Activated CD4-positive, alpha-beta T cell treated with anti-CD3 and anti-CD28 coated beads, Interleukin-10, Interleukin-2, amounts not matched to agents 100 ng/mL and 50 ng/mL, durations not matched to agents 16 hours and 8 hours (primary cell): Measurements from ENCODE around the gene WDR59.
"Not testable (repeated sequence)": the region's sequence is repeated elsewhere in the genome, so short reads cannot be mapped to it uniquely, and the experiment has no call there.

Source experiments
- DNase-seq: peaks from one replicate; pipeline ENCODE4 v3.0.0-alpha.2; 2020

WDR59 gene

GRCh38 chr16:75011634-75012307 is 26.8 kb upstream of the WDR59 start:
- peak; percentile 84 for DNase-seq

- DNase-seq, result peak; percentile 45
These were observed 25.5 kb upstream of the WDR59 start for GRCh38 chr16:75010427-75010826.

- DNase-seq, result no peak
These were observed 22.5 kb upstream of the WDR59 start for GRCh38 chr16:75007443-75007842.

GRCh38 chr16:75005697-75006096 is 20.8 kb upstream of the WDR59 start:
- DNase-seq, result no peak

- DNase-seq, result no peak
These were observed 19.5 kb upstream of the WDR59 start for GRCh38 chr16:75004460-75004859.

- DNase-seq, result no peak
These were observed 19.0 kb upstream of the WDR59 start for GRCh38 chr16:75003931-75004330.

GRCh38 chr16:75002474-75002873 is 17.6 kb upstream of the WDR59 start:
- DNase-seq, result no peak

GRCh38 chr16:75000481-75001081 is 15.7 kb upstream of the WDR59 start:
- no peak for DNase-seq

GRCh38 chr16:74999609-75000480 is 14.9 kb upstream of the WDR59 start:
- peak; percentile 69 for DNase-seq

GRCh38 chr16:74999219-74999608 is 14.3 kb upstream of the WDR59 start:
- peak; percentile 22 for DNase-seq

- DNase-seq, result peak; percentile 91
These were observed 13.7 kb upstream of the WDR59 start, which contains the start of gene ZNRF1 for GRCh38 chr16:74998481-74999218. ZNRF1 (plus strand) TSS chr16:74999024; CDS start chr16:74999672, 648 bp downstream.

GRCh38 chr16:74997042-74997491 is 12.1 kb upstream of the WDR59 start:
- no peak for DNase-seq

- DNase-seq, result no peak
These were observed 11.1 kb upstream of the WDR59 start for GRCh38 chr16:74995986-74996385.

GRCh38 chr16:74991593-74992403 is 6.9 kb upstream of the WDR59 start:
- no peak for DNase-seq

GRCh38 chr16:74991268-74991592 is 6.3 kb upstream of the WDR59 start:
- DNase-seq, result no peak

GRCh38 chr16:74990832-74991231 is 5.9 kb upstream of the WDR59 start:
- no peak for DNase-seq

- not testable (repeated sequence) for DNase-seq
These were observed 4.9 kb upstream of the WDR59 start for GRCh38 chr16:74989864-74990263.

- no peak for DNase-seq
These were observed 2.2 kb upstream of the WDR59 start for GRCh38 chr16:74987027-74987681.

- no peak for DNase-seq
These were observed 762 bp downstream of the WDR59 start for GRCh38 chr16:74984194-74984528.

GRCh38 chr16:74982256-74982655 is 2.7 kb downstream of the WDR59 start:
- DNase-seq, result no peak

- no peak for DNase-seq
These were observed 9.3 kb downstream of the WDR59 start for GRCh38 chr16:74975591-74975990.

- DNase-seq, result no peak
These were observed 11.6 kb downstream of the WDR59 start for GRCh38 chr16:74973304-74973703.
